ENCODE data around the gene FCHO1.
"Not testable (repeated sequence)": the region's sequence is repeated elsewhere in the genome, so short reads cannot be mapped to it uniquely, and the experiment has no call there.

Gene FCHO1

GRCh38 chr19:17765069-17765618 lies 13.9 kb downstream of the FCHO1 start:
- no peak for DNase-seq (ENCODE audit: low read depth in 3 of 3)

- no peak for DNase-seq (ENCODE audit: low read depth in 3 of 3)
Observed at GRCh38 chr19:17766543-17767131, 15.4 kb downstream of the FCHO1 start.

GRCh38 chr19:17767559-17767958 lies 16.3 kb downstream of the FCHO1 start:
- DNase-seq (ENCODE audit: low read depth in 3 of 3), result no peak

- DNase-seq (ENCODE audit: low read depth in 3 of 3), result no peak
Observed at GRCh38 chr19:17770613-17771012, 19.3 kb downstream of the FCHO1 start.

- no peak for DNase-seq (ENCODE audit: low read depth in 3 of 3)
Observed at GRCh38 chr19:17772172-17772571, 20.9 kb downstream of the FCHO1 start.

- no peak for DNase-seq (ENCODE audit: low read depth in 3 of 3)
Observed at GRCh38 chr19:17775245-17775927, 24.1 kb downstream of the FCHO1 start.

GRCh38 chr19:17775991-17776803 lies 24.9 kb downstream of the FCHO1 start:
- DNase-seq (ENCODE audit: low read depth in 3 of 3), result no peak

GRCh38 chr19:17777840-17778239 lies 26.6 kb downstream of the FCHO1 start:
- DNase-seq (ENCODE audit: low read depth in 3 of 3), result not testable (repeated sequence)

- peak; percentile 29 to 61 (median 44) for DNase-seq (ENCODE audit: low read depth in 3 of 3)
Observed at GRCh38 chr19:17778251-17778967, 27.1 kb downstream of the FCHO1 start.

- no peak for DNase-seq (ENCODE audit: low read depth in 3 of 3)
Observed at GRCh38 chr19:17778968-17779929, 28.0 kb downstream of the FCHO1 start.

GRCh38 chr19:17780781-17781180 lies 29.5 kb downstream of the FCHO1 start:
- no peak for DNase-seq (ENCODE audit: low read depth in 3 of 3)

- not testable (repeated sequence) for DNase-seq (ENCODE audit: low read depth in 3 of 3)
Observed at GRCh38 chr19:17783721-17784120, 32.4 kb downstream of the FCHO1 start.

GRCh38 chr19:17784201-17785008 lies 33.1 kb downstream of the FCHO1 start:
- DNase-seq (ENCODE audit: low read depth in 3 of 3), result peak; percentile 47 to 68 (median 61)

GRCh38 chr19:17787274-17787913 lies 36.1 kb downstream of the FCHO1 start:
- DNase-seq (ENCODE audit: low read depth in 3 of 3), result no peak

GRCh38 chr19:17788632-17789031 lies 37.4 kb downstream of the FCHO1 start:
- DNase-seq (ENCODE audit: low read depth in 3 of 3), result no peak

GRCh38 chr19:17790059-17790780 lies 38.9 kb downstream of the FCHO1 start:
- no peak for DNase-seq (ENCODE audit: low read depth in 3 of 3)

- DNase-seq (ENCODE audit: low read depth in 3 of 3), result no peak
Observed at GRCh38 chr19:17794412-17794730, 43.1 kb downstream of the FCHO1 start.

- DNase-seq (ENCODE audit: low read depth in 3 of 3), result no peak
Observed at GRCh38 chr19:17794731-17795494, 43.6 kb downstream of the FCHO1 start, which contains the start of gene B3GNT3. B3GNT3 (plus strand) TSS chr19:17795138; CDS start chr19:17807808, 12,670 bp downstream.
